Measurements from ENCODE around the gene ANKMY1. TPM values are rescaled to one million over a fixed set of nuclear protein-coding genes. Genes with fewer than 3 reads are reported as not detected.

Gene ANKMY1
- total RNA-seq, 3 donors from 2014 or later (not counting 1 experiment from before 2014, with no cell fraction given), result 43.8 to 51.5 (median 46.6) TPM

DNA sequence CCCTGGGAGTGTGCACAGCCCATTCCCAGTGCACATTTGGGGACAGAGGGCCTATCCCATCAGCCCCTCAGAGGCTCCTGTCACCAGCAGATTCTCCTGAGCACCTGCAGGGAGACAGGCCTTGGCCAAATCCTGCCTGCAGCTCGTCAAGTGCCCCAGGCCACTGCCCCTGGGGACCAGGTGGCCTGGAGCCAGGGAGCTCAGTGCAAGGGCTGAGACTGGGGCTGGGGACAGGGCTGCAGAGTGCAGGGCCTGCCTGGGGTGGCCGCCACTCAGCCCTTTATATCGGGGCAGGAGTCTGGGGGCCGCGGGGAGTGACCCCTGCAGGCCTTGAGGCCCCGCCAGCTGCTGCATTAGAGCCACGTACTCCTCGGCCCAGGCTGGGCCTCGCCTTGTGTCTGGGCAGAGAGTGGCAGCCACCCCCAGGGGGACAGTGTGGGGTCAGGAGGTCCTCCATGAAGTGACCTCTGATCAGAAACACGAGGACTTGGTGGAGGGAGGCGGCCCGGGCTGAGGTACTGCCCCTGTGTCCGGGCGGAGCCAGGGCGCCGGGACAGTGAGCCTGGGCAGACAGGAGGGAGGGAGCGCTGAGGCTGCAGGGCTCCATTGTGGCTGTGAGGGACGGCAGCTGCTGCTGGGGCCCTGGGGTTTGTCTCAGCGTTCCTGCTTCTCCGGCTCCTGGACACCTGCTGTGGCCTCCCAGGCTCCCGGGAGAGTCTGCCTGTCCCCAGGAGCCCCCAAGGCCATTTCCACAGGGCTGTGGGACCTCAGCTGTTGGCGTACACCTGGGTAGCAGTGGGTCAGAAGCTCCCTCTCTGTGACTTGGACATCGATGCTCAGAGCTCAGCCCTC, 98.2 kb downstream of the ANKMY1 start:
- intact Hi-C loops (cut with micrococcal nuclease), result no loop called here
- no peak overlapping the region for H3K4me3 Mint-ChIP-seq
- ATAC-seq (no peak), DNase-seq (no peak)
- Histone ChIP-seq H3K4me3 (ENCODE audit: low read length) (no peak overlapping the region), H3K9me3 (ENCODE audit: control insufficient read depth, insufficient read depth, low read length) (no peaks in the 10 kb centered on the region), H3K4me1 (ENCODE audit: control insufficient read depth, insufficient read depth, low read length) (no peaks in the 10 kb centered on the region), H3K27ac (ENCODE audit: low read length) (no peak overlapping the region), H3K27me3 (ENCODE audit: control insufficient read depth, insufficient read depth, low read length) (peaks cover 10% of the 10 kb centered on the region), H3K36me3 (ENCODE audit: control insufficient read depth, insufficient read depth, low read length) (no peaks in the 10 kb centered on the region)
- H3K36me3 Mint-ChIP-seq, result no peaks in the 10 kb centered on the region
- peaks cover 5 to 10% of the 10 kb centered on the region in 2 donors for H3K27me3 Mint-ChIP-seq (ENCODE audit: low read depth in 2 of 2)
- TF ChIP-seq, protein P1, sequence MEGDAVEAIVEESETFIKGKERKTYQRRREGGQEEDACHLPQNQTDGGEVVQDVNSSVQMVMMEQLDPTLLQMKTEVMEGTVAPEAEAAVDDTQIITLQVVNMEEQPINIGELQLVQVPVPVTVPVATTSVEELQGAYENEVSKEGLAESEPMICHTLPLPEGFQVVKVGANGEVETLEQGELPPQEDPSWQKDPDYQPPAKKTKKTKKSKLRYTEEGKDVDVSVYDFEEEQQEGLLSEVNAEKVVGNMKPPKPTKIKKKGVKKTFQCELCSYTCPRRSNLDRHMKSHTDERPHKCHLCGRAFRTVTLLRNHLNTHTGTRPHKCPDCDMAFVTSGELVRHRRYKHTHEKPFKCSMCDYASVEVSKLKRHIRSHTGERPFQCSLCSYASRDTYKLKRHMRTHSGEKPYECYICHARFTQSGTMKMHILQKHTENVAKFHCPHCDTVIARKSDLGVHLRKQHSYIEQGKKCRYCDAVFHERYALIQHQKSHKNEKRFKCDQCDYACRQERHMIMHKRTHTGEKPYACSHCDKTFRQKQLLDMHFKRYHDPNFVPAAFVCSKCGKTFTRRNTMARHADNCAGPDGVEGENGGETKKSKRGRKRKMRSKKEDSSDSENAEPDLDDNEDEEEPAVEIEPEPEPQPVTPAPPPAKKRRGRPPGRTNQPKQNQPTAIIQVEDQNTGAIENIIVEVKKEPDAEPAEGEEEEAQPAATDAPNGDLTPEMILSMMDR (IDR thresholded peaks at IDR 0.05), result no peak
- no peak overlapping the region for H3K27ac Mint-ChIP-seq
- no peaks in the 10 kb centered on the region for H3K9me3 Mint-ChIP-seq
- peaks cover 3 to 4% of the 10 kb centered on the region in 2 donors for H3K4me1 Mint-ChIP-seq
- WGBS (ENCODE audit: insufficient coverage), result 83% methylated on average over 23 of the region's 23 CpGs

DNA sequence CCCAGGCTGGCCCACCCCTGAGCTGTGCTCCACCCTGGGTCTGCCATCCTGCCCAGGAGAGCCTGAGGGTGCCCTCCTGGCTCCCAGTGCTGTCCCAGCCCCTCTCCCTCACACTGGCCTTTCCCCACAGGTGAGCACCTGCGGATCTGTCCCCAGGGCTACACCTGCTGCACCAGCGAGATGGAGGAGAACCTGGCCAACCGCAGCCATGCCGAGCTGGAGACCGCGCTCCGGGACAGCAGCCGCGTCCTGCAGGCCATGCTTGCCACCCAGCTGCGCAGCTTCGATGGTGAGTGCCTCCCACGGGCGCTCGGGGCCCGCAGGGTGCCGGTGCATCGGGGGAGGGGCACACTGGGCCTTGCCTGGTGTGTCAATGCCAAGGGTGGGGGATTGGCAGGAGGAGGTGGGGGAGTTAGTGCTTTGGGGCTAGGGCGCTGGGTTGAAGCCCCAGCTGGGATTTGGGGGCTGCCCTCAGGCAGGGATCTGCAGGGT, 98.8 kb downstream of the ANKMY1 start:
- DNase-seq (no peak), ATAC-seq (no peak)
- 97% methylated on average over 18 of the region's 18 CpGs for WGBS (ENCODE audit: insufficient coverage)
- H3K27me3 Mint-ChIP-seq (ENCODE audit: low read depth in 2 of 2), result peaks cover 12 to 16% of the 10 kb centered on the region in 2 donors
- TF ChIP-seq, protein P1 (IDR thresholded peaks at IDR 0.05), result no peak
- no peaks in the 10 kb centered on the region for H3K9me3 ChIP-seq (ENCODE audit: control insufficient read depth, insufficient read depth, low read length)
- H3K36me3 ChIP-seq (ENCODE audit: control insufficient read depth, insufficient read depth, low read length), result no peaks in the 10 kb centered on the region
- no peak overlapping the region for H3K27ac Mint-ChIP-seq
- H3K36me3 Mint-ChIP-seq, result no peaks in the 10 kb centered on the region
- no peak overlapping the region for H3K4me3 ChIP-seq (ENCODE audit: low read length)
- peaks cover 5 to 10% of the 10 kb centered on the region in 2 donors for H3K4me1 Mint-ChIP-seq
- peaks cover 4% of the 10 kb centered on the region for H3K4me1 ChIP-seq (ENCODE audit: control insufficient read depth, insufficient read depth, low read length)
- H3K9me3 Mint-ChIP-seq, result no peaks in the 10 kb centered on the region
- intact Hi-C loops (cut with micrococcal nuclease), result no loop called here
- H3K27me3 ChIP-seq (ENCODE audit: control insufficient read depth, insufficient read depth, low read length), result peaks cover 14% of the 10 kb centered on the region
- H3K4me3 Mint-ChIP-seq, result no peak overlapping the region
- H3K27ac ChIP-seq (ENCODE audit: low read length), result no peak overlapping the region

DNA sequence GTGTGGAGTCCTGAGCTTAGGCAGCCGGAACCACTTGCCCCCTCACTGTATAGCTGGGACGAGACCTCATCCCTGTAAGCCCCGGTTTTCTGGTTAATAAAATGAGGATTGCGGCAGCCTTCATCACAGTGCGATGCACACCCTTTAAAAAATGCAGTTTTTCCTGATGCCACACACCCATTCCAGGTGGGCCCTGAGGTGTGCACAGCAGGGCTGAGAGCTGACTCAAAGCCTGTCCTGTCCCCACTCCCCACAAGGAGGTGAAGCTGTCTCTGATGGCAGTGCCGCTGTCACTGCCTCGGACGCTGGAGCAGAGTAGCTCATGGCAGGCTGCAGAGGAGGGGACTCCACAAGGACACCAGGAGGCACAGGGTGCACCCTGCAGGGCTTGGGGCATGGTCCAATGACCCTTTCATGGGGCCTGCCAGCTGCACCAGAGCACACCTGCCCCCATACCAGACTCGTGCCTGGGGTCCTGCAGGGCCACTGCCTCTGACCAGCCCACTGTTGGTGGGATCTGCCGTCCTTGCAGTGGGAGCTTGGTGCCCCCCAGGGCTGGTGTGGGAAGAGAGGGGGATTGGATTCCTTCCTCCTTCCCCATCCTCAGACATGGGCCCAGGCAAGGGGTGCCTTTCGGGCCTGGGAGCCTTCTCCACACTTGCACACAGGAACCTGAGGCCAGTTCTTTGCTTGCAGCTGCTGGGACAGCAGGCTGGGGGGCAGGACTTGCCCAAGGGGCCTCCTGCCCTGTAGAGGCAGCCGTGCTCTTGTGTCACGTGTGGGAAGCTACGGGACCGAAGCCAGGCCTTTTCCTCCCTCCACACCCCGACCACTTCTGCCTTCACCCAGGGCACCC, 99.5 kb downstream of the ANKMY1 start:
- peaks cover 6% of the 10 kb centered on the region for H3K4me1 ChIP-seq (ENCODE audit: control insufficient read depth, insufficient read depth, low read length)
- Mint-ChIP-seq H3K27ac (no peak overlapping the region), H3K9me3 (no peaks in the 10 kb centered on the region), H3K4me1 (peaks cover 5 to 12% of the 10 kb centered on the region in 2 donors), H3K4me3 (no peak overlapping the region), H3K27me3 (ENCODE audit: low read depth in 2 of 2) (peaks cover 12 to 17% of the 10 kb centered on the region in 2 donors), H3K36me3 (no peaks in the 10 kb centered on the region)
- no peaks in the 10 kb centered on the region for H3K9me3 ChIP-seq (ENCODE audit: control insufficient read depth, insufficient read depth, low read length)
- H3K4me3 ChIP-seq (ENCODE audit: low read length), result no peak overlapping the region
- H3K36me3 ChIP-seq (ENCODE audit: control insufficient read depth, insufficient read depth, low read length), result no peaks in the 10 kb centered on the region
- H3K27ac ChIP-seq (ENCODE audit: low read length), result no peak overlapping the region
- intact Hi-C loops (cut with micrococcal nuclease), result no loop called here
- no peak for ATAC-seq
- TF ChIP-seq, protein P1 (IDR thresholded peaks at IDR 0.05), result no peak
- DNase-seq, result no peak
- 90% methylated on average over 15 of the region's 16 CpGs for WGBS (ENCODE audit: insufficient coverage)
- peaks cover 14% of the 10 kb centered on the region for H3K27me3 ChIP-seq (ENCODE audit: control insufficient read depth, insufficient read depth, low read length)

Data from natural killer cell (primary cell).